Loucy (cell line): ENCODE data around the gene FGF2.
"Not testable (repeated sequence)": the region's sequence is repeated elsewhere in the genome, so short reads cannot be mapped to it uniquely, and the experiment has no call there.

Experiments used
- H2AFZ ChIP-seq: fragments of 200-600 bp; sonication (generic); 2 replicates; pipeline ENCODE4 v1.6.0; 2016; ENCODE audit warnings: antibody characterized with exemption, mild to moderate bottlenecking, low read length, moderate library complexity
- H3F3A ChIP-seq: fragments of 200-600 bp; 2 replicates; pipeline ENCODE4 v1.6.0; 2016; ENCODE audit warnings: antibody characterized with exemption, low read depth, mild to moderate bottlenecking
- H3K27me3 ChIP-seq: fragments of 200-600 bp; sonication (generic); 2 replicates; pipeline ENCODE4 v1.6.1; 2014; ENCODE audit warnings: low read length, mild to moderate bottlenecking; ENCODE audit not compliant: insufficient read depth, poor library complexity, severe bottlenecking
- H3K36me3 ChIP-seq: fragments of 200-600 bp; sonication (generic); 2 replicates; pipeline ENCODE4 v1.6.1; 2016; ENCODE audit warnings: low read length; ENCODE audit not compliant: insufficient read depth
- H3K4me1 ChIP-seq: fragments of 200-600 bp; sonication (generic); 2 replicates; pipeline ENCODE4 v1.5.1; 2014; ENCODE audit warnings: low read length, mild to moderate bottlenecking; ENCODE audit not compliant: insufficient read depth, poor library complexity, severe bottlenecking
- H3K4me2 ChIP-seq: fragments of 200-600 bp; sonication (generic); 2 replicates; pipeline ENCODE4 v1.6.0; 2014; ENCODE audit warnings: antibody characterized with exemption, low read length, low read depth, mild to moderate bottlenecking; ENCODE audit not compliant: poor library complexity, severe bottlenecking
- H3K4me3 ChIP-seq: fragments of 200-600 bp; sonication (generic); 2 replicates; pipeline ENCODE4 v1.5.1; 2014; ENCODE audit warnings: low read length, mild to moderate bottlenecking, mixed read lengths; ENCODE audit not compliant: poor library complexity, severe bottlenecking
- H3K79me2 ChIP-seq: fragments of 200-600 bp; sonication (generic); 2 replicates; pipeline ENCODE4 v1.6.1; 2014; ENCODE audit warnings: low read length; ENCODE audit not compliant: insufficient read depth
- H3K9ac ChIP-seq: fragments of 200-600 bp; sonication (generic); 2 replicates; pipeline ENCODE4 v1.6.0; 2014; ENCODE audit warnings: mild to moderate bottlenecking, low read depth, low read length, moderate library complexity; ENCODE audit not compliant: poor library complexity, severe bottlenecking
- H3K9me2 ChIP-seq: fragments of 200-600 bp; sonication (generic); replicated peaks from 2 replicates; pipeline ENCODE4 v1.6.1; 2016; ENCODE audit warnings: low read depth, low read length, mixed read lengths
- H3K9me3 ChIP-seq: fragments of 200-600 bp; sonication (generic); 2 replicates; pipeline ENCODE4 v1.6.1; 2014; ENCODE audit warnings: mild to moderate bottlenecking, antibody characterized with exemption, low read length, low read depth; ENCODE audit not compliant: insufficient read depth
- H4K20me1 ChIP-seq: fragments of 200-600 bp; sonication (generic); 2 replicates; pipeline ENCODE4 v1.6.0; 2014; ENCODE audit warnings: antibody characterized with exemption, low read length, mild to moderate bottlenecking; ENCODE audit not compliant: insufficient read depth, poor library complexity, severe bottlenecking
- CTCF ChIP-seq: fragments of 200-600 bp; sonication (generic); conservative IDR thresholded peaks from 2 replicates; pipeline ENCODE4 v1.5.1; 2014; ENCODE audit warnings: mild to moderate bottlenecking, antibody characterized with exemption, low read length
- EZH2phosphoT487 ChIP-seq: fragments of 200-600 bp; IDR thresholded peaks from 2 replicates; pipeline ENCODE4 v1.6.1; 2018; ENCODE audit warnings: antibody characterized with exemption, mild to moderate bottlenecking, moderate library complexity, borderline replicate concordance

The FGF2 gene

GRCh38 chr4:122842984-122843531, 16.4 kb downstream of the FGF2 start:
- no peak overlapping the region for H3K4me2 ChIP-seq
- no peaks in the 10 kb centered on the region for H3K79me2 ChIP-seq
- H3K36me3 ChIP-seq: no peaks in the 10 kb centered on the region
- no peaks in the 10 kb centered on the region for H3K27me3 ChIP-seq
- no peak overlapping the region for H3K9ac ChIP-seq
- no peak overlapping the region for H2AFZ ChIP-seq
- no peak overlapping the region for H3K4me3 ChIP-seq
- no peaks in the 10 kb centered on the region for H3K4me1 ChIP-seq
- H4K20me1 ChIP-seq: no peaks in the 10 kb centered on the region
- H3F3A ChIP-seq: no peaks in the 10 kb centered on the region
- no peak for TF ChIP-seq EZH2phosphoT487
- TF ChIP-seq CTCF: no peak
- no peaks in the 10 kb centered on the region for H3K9me2 ChIP-seq
- H3K9me3 ChIP-seq: no peaks in the 10 kb centered on the region

GRCh38 chr4:122844391-122844790, 17.8 kb downstream of the FGF2 start:
- H3K79me2 ChIP-seq, H3K4me3 ChIP-seq, H3K27me3 ChIP-seq, H3K9ac ChIP-seq, H4K20me1 ChIP-seq, H3K9me2 ChIP-seq, H3K4me1 ChIP-seq, H3K9me3 ChIP-seq, H3K4me2 ChIP-seq, H3F3A ChIP-seq, H2AFZ ChIP-seq, H3K36me3 ChIP-seq: not testable (repeated sequence)

- no peak overlapping the region for H3K4me2 ChIP-seq
- no peaks in the 10 kb centered on the region for H3F3A ChIP-seq
- no peaks in the 10 kb centered on the region for H3K9me2 ChIP-seq
- no peak for TF ChIP-seq CTCF
- no peak for TF ChIP-seq EZH2phosphoT487
- no peak overlapping the region for H2AFZ ChIP-seq
- H3K4me1 ChIP-seq: no peaks in the 10 kb centered on the region
- no peaks in the 10 kb centered on the region for H4K20me1 ChIP-seq
- no peaks in the 10 kb centered on the region for H3K27me3 ChIP-seq
- no peaks in the 10 kb centered on the region for H3K9me3 ChIP-seq
- H3K79me2 ChIP-seq: no peaks in the 10 kb centered on the region
- H3K4me3 ChIP-seq: no peak overlapping the region
- H3K9ac ChIP-seq: no peak overlapping the region
- H3K36me3 ChIP-seq: no peaks in the 10 kb centered on the region
Observed at GRCh38 chr4:122845066-122845465, 18.4 kb downstream of the FGF2 start.

GRCh38 chr4:122845760-122846159, 19.1 kb downstream of the FGF2 start:
- no peak overlapping the region for H3K9ac ChIP-seq
- H3K9me3 ChIP-seq: no peaks in the 10 kb centered on the region
- TF ChIP-seq CTCF (no peak), EZH2phosphoT487 (no peak)
- H3K27me3 ChIP-seq: no peaks in the 10 kb centered on the region
- no peaks in the 10 kb centered on the region for H3K36me3 ChIP-seq
- no peaks in the 10 kb centered on the region for H3F3A ChIP-seq
- H3K79me2 ChIP-seq: no peaks in the 10 kb centered on the region
- H3K4me1 ChIP-seq: no peaks in the 10 kb centered on the region
- no peaks in the 10 kb centered on the region for H3K9me2 ChIP-seq
- no peaks in the 10 kb centered on the region for H4K20me1 ChIP-seq
- H2AFZ ChIP-seq: no peak overlapping the region
- no peak overlapping the region for H3K4me3 ChIP-seq
- H3K4me2 ChIP-seq: no peak overlapping the region
